Parathyroid adenoma (tissue), 2 donors: Measurements from ENCODE around the gene FAM219A.

ENCODE experiments used
- H2AFZ ChIP-seq: fragments of 300-600 bp; sonication (generic); one replicate; pipeline ENCODE4 v1.7.0; 2017; ENCODE audit warnings: antibody characterized with exemption, mild to moderate bottlenecking
- H3K27ac ChIP-seq: fragments of 300-600 bp; sonication (generic); one replicate; pipeline ENCODE4 v1.7.0; 2017
- H3K27me3 ChIP-seq: fragments of 300-600 bp; sonication (generic); one replicate; pipeline ENCODE4 v1.7.0; 2017; ENCODE audit warnings: low read length; ENCODE audit not compliant: control insufficient read depth, insufficient read depth
- H3K36me3 ChIP-seq: fragments of 300-600 bp; sonication (generic); one replicate; pipeline ENCODE4 v1.7.0; 2017; ENCODE audit warnings: low read length; ENCODE audit not compliant: control insufficient read depth, insufficient read depth
- H3K4me1 ChIP-seq: fragments of 300-600 bp; sonication (generic); one replicate; pipeline ENCODE4 v1.7.0; 2017; ENCODE audit warnings: control low read depth
- H3K4me2 ChIP-seq: fragments of 300-600 bp; sonication (generic); one replicate; pipeline ENCODE4 v1.7.0; 2017; ENCODE audit warnings: low read length
- H3K4me3 ChIP-seq: fragments of 300-600 bp; sonication (generic); one replicate; pipeline ENCODE4 v1.7.0; 2017; ENCODE audit warnings: low read depth, low read length
- H3K79me2 ChIP-seq: fragments of 300-600 bp; sonication (generic); one replicate; pipeline ENCODE4 v1.7.0; 2017; ENCODE audit warnings: control low read depth
- H3K9ac ChIP-seq: fragments of 300-600 bp; sonication (generic); one replicate; pipeline ENCODE4 v1.7.0; 2017; ENCODE audit warnings: mild to moderate bottlenecking
- H3K9me3 ChIP-seq: fragments of 300-600 bp; sonication (generic); one replicate; pipeline ENCODE4 v1.7.0; 2017; ENCODE audit warnings: low read length; ENCODE audit not compliant: control insufficient read depth
- TF ChIP-seq, protein P1 (sequence below): fragments of 300-600 bp; sonication (generic); IDR thresholded peaks from one replicate; pipeline ENCODE4 v1.7.0; 2017; ENCODE audit warnings: antibody characterized with exemption, mild to moderate bottlenecking
- donor health status: primary hyperparathyroidism.

FAM219A gene

GRCh38 chr9:34385561-34386230 lies 72.7 kb downstream of the FAM219A start:
- H3K9me3 ChIP-seq: no peaks in the 10 kb centered on the region
- H3K36me3 ChIP-seq: no peaks in the 10 kb centered on the region
- TF ChIP-seq, protein P1, sequence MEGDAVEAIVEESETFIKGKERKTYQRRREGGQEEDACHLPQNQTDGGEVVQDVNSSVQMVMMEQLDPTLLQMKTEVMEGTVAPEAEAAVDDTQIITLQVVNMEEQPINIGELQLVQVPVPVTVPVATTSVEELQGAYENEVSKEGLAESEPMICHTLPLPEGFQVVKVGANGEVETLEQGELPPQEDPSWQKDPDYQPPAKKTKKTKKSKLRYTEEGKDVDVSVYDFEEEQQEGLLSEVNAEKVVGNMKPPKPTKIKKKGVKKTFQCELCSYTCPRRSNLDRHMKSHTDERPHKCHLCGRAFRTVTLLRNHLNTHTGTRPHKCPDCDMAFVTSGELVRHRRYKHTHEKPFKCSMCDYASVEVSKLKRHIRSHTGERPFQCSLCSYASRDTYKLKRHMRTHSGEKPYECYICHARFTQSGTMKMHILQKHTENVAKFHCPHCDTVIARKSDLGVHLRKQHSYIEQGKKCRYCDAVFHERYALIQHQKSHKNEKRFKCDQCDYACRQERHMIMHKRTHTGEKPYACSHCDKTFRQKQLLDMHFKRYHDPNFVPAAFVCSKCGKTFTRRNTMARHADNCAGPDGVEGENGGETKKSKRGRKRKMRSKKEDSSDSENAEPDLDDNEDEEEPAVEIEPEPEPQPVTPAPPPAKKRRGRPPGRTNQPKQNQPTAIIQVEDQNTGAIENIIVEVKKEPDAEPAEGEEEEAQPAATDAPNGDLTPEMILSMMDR: no peak

DNA sequence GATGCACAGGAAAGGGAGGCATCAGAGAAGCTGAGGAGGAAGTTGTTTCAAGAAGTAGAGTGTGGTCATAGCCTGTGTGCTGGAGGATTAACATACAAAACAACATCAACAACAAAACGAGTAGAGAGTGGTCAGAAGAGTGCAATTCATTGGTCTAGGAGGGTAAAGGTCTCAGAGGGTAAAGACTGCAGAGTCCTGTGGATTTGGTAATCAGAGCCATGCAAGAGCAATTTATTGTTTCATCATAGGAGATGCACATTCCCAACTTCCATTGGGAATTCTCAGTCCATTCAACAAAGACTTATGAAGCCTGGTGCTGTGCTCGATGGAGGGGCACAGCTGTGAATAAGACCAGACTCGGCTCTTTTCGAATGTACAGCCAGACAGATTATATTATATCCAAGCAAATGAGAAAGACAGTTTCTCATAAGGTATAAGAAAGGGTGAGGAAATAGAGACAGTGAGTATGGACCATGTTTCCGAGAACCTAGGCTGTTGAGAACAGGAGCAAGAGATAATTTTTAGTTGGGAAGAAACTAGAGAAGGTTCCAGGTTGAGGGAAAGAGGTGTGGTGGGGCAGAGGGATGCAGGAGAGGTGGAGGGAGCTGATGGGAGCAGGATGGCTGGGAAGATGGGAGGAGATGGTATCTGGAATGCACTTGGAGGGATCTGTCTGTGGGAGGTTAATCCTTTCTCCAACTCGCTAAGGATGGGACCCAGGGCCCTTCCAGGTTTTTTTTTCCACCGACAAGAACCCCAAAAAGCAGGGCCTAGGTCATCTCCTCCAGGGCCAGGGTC lies 73.8 kb downstream of the FAM219A start:
- Histone ChIP-seq H3K4me3 (no peak overlapping the region), H3K4me2 (no peak overlapping the region), H3K9me3 (no peaks in the 10 kb centered on the region), H3K27me3 (no peaks in the 10 kb centered on the region), H3K4me1 (no peaks in the 10 kb centered on the region), H3K36me3 (no peaks in the 10 kb centered on the region), H2AFZ (no peak overlapping the region), H3K9ac (no peak overlapping the region), H3K79me2 (no peaks in the 10 kb centered on the region), H3K27ac (no peak overlapping the region)
- TF ChIP-seq, protein P1: no peak

More at GRCh38 chr9:34385561-34386230, 72.7 kb downstream of the FAM219A start:
- Histone ChIP-seq H3K9ac (no peak overlapping the region), H3K27me3 (no peaks in the 10 kb centered on the region), H3K4me1 (no peaks in the 10 kb centered on the region), H3K4me3 (no peak overlapping the region), H3K27ac (no peak overlapping the region), H3K79me2 (no peaks in the 10 kb centered on the region), H3K4me2 (no peak overlapping the region), H2AFZ (no peak overlapping the region)

- no peaks in the 10 kb centered on the region for H3K9me3 ChIP-seq
- H3K79me2 ChIP-seq: no peaks in the 10 kb centered on the region
- H3K4me3 ChIP-seq: no peak overlapping the region
- no peaks in the 10 kb centered on the region for H3K27me3 ChIP-seq
- no peaks in the 10 kb centered on the region for H3K36me3 ChIP-seq
- H3K4me2 ChIP-seq: no peak overlapping the region
- TF ChIP-seq, protein P1: no peak
- H3K27ac ChIP-seq: no peak overlapping the region
- H3K4me1 ChIP-seq: no peaks in the 10 kb centered on the region
- H3K9ac ChIP-seq: no peak overlapping the region
- no peak overlapping the region for H2AFZ ChIP-seq
Measured at GRCh38 chr9:34383904-34384303, 74.5 kb downstream of the FAM219A start.

DNA sequence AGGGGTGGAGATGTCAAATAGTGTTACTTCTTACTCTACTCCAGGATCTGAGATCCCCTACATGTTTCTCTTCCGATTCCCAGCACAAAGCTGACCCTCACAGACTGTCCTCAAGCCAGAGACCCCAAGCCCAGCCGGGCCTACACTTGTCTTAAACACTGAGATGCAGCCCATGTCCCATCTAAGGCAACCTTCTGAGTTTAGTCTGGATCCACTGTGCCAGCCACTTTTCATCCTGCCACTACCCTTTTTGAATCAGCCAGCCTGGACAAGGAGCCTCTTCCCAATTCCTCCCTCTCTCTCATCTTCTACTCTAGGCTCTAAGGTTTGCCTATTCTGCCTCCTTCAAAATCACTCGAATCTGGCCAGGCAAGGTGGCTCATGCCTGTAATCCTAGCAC lies 75.5 kb downstream of the FAM219A start:
- Histone ChIP-seq H2AFZ (no peak overlapping the region), H3K9ac (no peak overlapping the region), H3K36me3 (no peaks in the 10 kb centered on the region), H3K9me3 (no peaks in the 10 kb centered on the region), H3K27ac (no peak overlapping the region), H3K4me1 (no peaks in the 10 kb centered on the region), H3K79me2 (no peaks in the 10 kb centered on the region), H3K4me2 (no peak overlapping the region), H3K27me3 (no peaks in the 10 kb centered on the region), H3K4me3 (no peak overlapping the region)
- TF ChIP-seq, protein P1: no peak
